GM21447 (cell line): ENCODE results near the gene PSME3.

Experiments
- ATAC-seq: cut with Tn5 transposase; IDR thresholded peaks from one replicate; pipeline ENCODE4 v1.9.1; 2021; ENCODE audit not compliant: unreplicated experiment

The PSME3 gene

GRCh38 chr17:42814633-42815399 lies 18.4 kb upstream of the PSME3 start:
- no peak for ATAC-seq

- ATAC-seq, result no peak
Measured at GRCh38 chr17:42817866-42818265, 15.3 kb upstream of the PSME3 start.

GRCh38 chr17:42818379-42818778 lies 14.8 kb upstream of the PSME3 start:
- ATAC-seq, result no peak

GRCh38 chr17:42819939-42820535 lies 13.2 kb upstream of the PSME3 start:
- no peak for ATAC-seq

- ATAC-seq, result no peak
Measured at GRCh38 chr17:42821176-42821575, 12.0 kb upstream of the PSME3 start.

- ATAC-seq, result no peak
Measured at GRCh38 chr17:42827472-42827871, 5.7 kb upstream of the PSME3 start.

GRCh38 chr17:42830971-42831370 lies 2.2 kb upstream of the PSME3 start:
- no peak for ATAC-seq

- ATAC-seq, result no peak
Measured at GRCh38 chr17:42832213-42832933, 824 bp upstream of the PSME3 start.

GRCh38 chr17:42833767-42834422 lies 698 bp downstream of the PSME3 start:
- no peak for ATAC-seq

- ATAC-seq, result no peak
Measured at GRCh38 chr17:42835732-42836131, 2.5 kb downstream of the PSME3 start.

- no peak for ATAC-seq
Measured at GRCh38 chr17:42841975-42842685, 8.9 kb downstream of the PSME3 start.

GRCh38 chr17:42843358-42843934 lies 10.2 kb downstream of the PSME3 start:
- ATAC-seq, result no peak

- no peak for ATAC-seq
Measured at GRCh38 chr17:42844271-42844670, 11.1 kb downstream of the PSME3 start, which contains the start of gene AOC2. TSS of gene AOC2 (plus strand) at chr17:42844580. CDS start at chr17:42844627, 47 bp downstream.

GRCh38 chr17:42844761-42845555 lies 11.8 kb downstream of the PSME3 start:
- ATAC-seq, result no peak

GRCh38 chr17:42845556-42845917 lies 12.3 kb downstream of the PSME3 start:
- ATAC-seq, result no peak

GRCh38 chr17:42845918-42846593 lies 12.9 kb downstream of the PSME3 start:
- no peak for ATAC-seq

GRCh38 chr17:42846594-42847280 lies 13.5 kb downstream of the PSME3 start:
- ATAC-seq, result no peak

GRCh38 chr17:42848093-42848492 lies 14.9 kb downstream of the PSME3 start:
- no peak for ATAC-seq

GRCh38 chr17:42849031-42849430 lies 15.8 kb downstream of the PSME3 start:
- no peak for ATAC-seq
